ENCODE measurements around the gene CCDC50.

CCDC50 gene

DNA sequence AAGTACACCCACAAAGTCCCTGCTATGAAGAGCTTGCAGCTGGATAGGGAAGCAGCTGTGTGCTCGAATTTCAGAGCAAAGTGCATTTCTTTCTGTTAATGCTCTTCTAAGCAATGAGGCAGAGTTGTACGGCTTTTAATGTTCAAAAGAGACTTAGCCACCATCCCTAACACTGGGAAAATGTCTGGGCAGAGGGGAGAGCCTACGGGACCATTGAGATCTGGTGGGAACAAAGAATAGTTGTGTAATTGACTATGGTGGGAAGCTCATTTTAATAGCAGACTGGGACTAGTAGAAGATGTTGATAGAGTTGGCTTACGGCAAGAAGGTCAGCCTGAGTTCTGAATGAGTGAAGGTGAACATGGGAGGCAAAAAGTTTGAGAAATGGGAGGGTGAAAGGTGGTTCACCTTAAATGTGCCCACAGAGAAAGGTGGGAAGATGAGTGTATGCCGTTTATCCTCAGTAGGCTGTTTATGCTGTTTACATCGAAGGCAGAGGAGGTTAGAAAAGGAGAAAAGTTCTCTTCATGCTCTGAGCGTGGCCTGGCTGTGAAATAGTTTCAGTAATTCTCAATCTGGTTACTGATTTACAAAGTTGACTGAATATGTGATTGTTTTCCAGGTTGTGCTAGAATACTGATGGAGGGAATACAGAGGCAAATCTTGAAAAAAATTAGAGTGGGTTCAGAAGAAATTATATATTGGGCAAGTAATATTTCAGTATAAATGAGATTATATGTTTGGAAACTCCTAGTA is 24.0 kb downstream of the CCDC50 start:
- TF ChIP-seq, protein P1, sequence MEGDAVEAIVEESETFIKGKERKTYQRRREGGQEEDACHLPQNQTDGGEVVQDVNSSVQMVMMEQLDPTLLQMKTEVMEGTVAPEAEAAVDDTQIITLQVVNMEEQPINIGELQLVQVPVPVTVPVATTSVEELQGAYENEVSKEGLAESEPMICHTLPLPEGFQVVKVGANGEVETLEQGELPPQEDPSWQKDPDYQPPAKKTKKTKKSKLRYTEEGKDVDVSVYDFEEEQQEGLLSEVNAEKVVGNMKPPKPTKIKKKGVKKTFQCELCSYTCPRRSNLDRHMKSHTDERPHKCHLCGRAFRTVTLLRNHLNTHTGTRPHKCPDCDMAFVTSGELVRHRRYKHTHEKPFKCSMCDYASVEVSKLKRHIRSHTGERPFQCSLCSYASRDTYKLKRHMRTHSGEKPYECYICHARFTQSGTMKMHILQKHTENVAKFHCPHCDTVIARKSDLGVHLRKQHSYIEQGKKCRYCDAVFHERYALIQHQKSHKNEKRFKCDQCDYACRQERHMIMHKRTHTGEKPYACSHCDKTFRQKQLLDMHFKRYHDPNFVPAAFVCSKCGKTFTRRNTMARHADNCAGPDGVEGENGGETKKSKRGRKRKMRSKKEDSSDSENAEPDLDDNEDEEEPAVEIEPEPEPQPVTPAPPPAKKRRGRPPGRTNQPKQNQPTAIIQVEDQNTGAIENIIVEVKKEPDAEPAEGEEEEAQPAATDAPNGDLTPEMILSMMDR (IDR thresholded peaks at IDR 0.05; ENCODE audit: unreplicated experiment in 3 of 3): no peak
- no peak overlapping the region for H3K4me3 Mint-ChIP-seq
- no peaks in the 10 kb centered on the region for H3K9me3 Mint-ChIP-seq
- H3K27ac Mint-ChIP-seq: no peak overlapping the region
- H3K27me3 Mint-ChIP-seq (ENCODE audit: low read depth): no peaks in the 10 kb centered on the region
- H3K36me3 Mint-ChIP-seq (ENCODE audit: low read depth): peaks cover 11% of the 10 kb centered on the region
- peaks cover 11% of the 10 kb centered on the region for H3K4me1 Mint-ChIP-seq

DNA sequence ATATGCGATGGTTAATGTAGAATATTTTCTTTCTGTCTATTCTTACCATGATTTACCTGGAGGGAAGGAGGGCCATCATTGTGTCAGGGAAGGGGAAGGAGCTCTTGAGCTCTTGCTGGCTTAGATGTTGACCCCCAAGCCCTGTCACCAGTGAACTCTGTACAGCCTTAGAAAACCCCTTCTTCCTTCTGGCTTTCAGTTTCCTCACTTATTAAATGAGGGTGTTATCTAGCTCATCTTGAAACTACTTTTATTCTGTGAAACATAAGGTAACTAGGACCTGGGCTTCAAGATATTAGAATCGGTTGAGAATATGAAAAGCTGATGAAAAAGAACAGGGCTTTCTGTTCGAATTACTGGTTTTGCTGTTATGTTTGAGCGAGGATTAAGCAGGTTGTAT is 26.2 kb downstream of the CCDC50 start:
- Mint-ChIP-seq H3K27me3 (ENCODE audit: low read depth) (no peaks in the 10 kb centered on the region), H3K4me1 (peaks cover 9% of the 10 kb centered on the region), H3K27ac (no peak overlapping the region), H3K4me3 (no peak overlapping the region), H3K9me3 (no peaks in the 10 kb centered on the region), H3K36me3 (ENCODE audit: low read depth) (peaks cover 32% of the 10 kb centered on the region)
- TF ChIP-seq, protein P1 (IDR thresholded peaks at IDR 0.05; ENCODE audit: unreplicated experiment in 3 of 3): no peak

DNA sequence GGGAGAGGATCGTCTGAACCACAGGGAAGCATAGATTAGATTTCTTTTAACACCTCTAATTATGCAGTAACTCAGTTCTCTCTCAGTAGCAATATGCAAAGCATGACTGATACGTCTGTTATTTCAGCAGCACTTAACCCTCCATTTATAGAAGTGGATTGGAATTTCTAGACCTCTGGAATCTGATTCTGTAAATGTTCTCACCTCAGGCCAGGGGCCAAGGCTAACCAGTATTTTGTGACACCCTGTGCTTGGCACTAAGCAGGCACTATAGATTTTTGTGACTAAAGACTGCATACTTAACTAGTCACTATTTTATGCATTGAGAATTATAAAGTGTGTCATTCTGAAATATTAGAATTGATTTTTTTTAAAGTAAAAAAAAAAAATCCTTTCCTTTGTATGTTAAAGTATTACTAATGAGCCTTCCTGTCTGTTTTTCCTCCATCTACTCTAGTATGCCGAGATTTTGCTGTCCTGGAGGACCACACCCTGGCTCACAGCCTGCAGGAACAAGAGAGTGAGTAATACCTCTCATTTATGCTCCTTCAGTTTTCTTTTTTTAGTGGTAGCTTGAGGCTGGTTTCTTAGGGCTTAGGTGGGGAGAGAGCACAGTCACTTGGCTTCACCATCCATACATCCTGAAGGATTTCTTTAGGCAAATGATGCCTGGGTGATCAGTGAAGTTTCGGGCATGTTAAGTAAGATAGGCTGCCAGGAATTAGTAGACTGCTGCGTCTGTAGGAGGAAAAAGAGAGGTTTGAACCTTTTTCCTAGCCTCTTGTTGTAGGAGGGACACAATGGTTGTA is 27.6 kb downstream of the CCDC50 start:
- no peaks in the 10 kb centered on the region for H3K27me3 Mint-ChIP-seq (ENCODE audit: low read depth)

DNA sequence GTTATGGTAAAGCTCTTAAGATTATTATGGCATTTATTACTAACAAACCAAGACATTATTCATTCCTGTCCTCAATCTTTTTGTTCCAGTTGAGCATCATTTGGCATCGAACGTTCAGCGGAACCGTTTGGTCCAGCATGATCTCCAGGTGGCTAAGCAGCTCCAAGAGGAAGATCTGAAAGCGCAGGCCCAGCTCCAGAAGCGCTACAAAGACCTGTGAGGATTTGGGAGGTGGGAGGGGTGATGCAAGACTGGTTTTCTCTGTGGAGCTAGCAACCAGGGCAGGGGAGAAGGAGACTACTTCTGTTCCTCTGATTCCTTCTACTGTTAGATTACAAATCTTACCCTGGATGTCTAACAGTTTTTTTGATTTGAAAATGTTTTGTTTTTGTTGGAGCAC is 28.7 kb downstream of the CCDC50 start:
- no peaks in the 10 kb centered on the region for H3K9me3 Mint-ChIP-seq
- peaks cover 3% of the 10 kb centered on the region for H3K4me1 Mint-ChIP-seq
- H3K36me3 Mint-ChIP-seq (ENCODE audit: low read depth): peaks cover 57% of the 10 kb centered on the region
- TF ChIP-seq, protein P1 (IDR thresholded peaks at IDR 0.05; ENCODE audit: unreplicated experiment in 3 of 3): no peak
- no peaks in the 10 kb centered on the region for H3K27me3 Mint-ChIP-seq (ENCODE audit: low read depth)
- H3K27ac Mint-ChIP-seq: no peak overlapping the region
- no peak overlapping the region for H3K4me3 Mint-ChIP-seq

More for the DNA sequence above, 27.6 kb downstream of the CCDC50 start:
- Mint-ChIP-seq H3K36me3 (ENCODE audit: low read depth) (peaks cover 46% of the 10 kb centered on the region), H3K27ac (peak overlapping the region in 1 of 3 experiments; percentile 25), H3K4me3 (no peak overlapping the region), H3K4me1 (peaks cover 3% of the 10 kb centered on the region), H3K9me3 (no peaks in the 10 kb centered on the region)
- TF ChIP-seq, protein P1 (IDR thresholded peaks at IDR 0.05; ENCODE audit: unreplicated experiment in 3 of 3): no peak

DNA sequence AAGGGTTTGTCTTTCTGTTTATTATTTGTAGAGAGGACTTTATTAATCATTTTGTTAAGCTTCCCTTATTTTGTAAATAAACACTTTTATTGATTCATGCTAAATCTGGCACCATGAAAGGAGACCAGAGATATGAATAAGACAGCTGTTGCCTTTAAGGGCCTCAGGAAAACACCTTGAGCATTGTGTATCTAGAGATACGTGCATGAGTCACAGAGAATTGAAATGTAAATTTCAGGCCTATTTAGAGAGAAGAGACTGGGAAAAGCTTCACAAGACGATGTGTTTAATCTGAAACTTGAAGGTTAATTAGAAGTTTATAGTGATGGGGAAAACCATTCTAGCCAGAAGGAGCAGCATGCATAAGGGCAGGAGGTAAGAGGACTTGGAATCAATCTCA is 29.7 kb downstream of the CCDC50 start:
- TF ChIP-seq, protein P1 (IDR thresholded peaks at IDR 0.05; ENCODE audit: unreplicated experiment in 3 of 3): no peak
- peaks cover 3% of the 10 kb centered on the region for H3K4me1 Mint-ChIP-seq
- no peak overlapping the region for H3K4me3 Mint-ChIP-seq
- H3K9me3 Mint-ChIP-seq: no peaks in the 10 kb centered on the region
- no peaks in the 10 kb centered on the region for H3K27me3 Mint-ChIP-seq (ENCODE audit: low read depth)
- H3K27ac Mint-ChIP-seq: no peak overlapping the region
- H3K36me3 Mint-ChIP-seq (ENCODE audit: low read depth): peaks cover 65% of the 10 kb centered on the region

Data from nephron (organoid).